Measurements from ENCODE around the gene AGBL1. TPM values are rescaled to one million over a fixed set of nuclear protein-coding genes. Genes with fewer than 3 reads are reported as not detected.

AGBL1 gene
- total RNA-seq, 1 experiment from 2014 or later = not detected

- ChIA-PET POLR2A (no interaction called here), CTCF (no interaction called here)
- Mint-ChIP-seq H3K27ac (ENCODE audit: unreplicated experiment) (no peak overlapping the region), H3K27me3 (ENCODE audit: insufficient read depth, unreplicated experiment) (peaks cover 11% of the 10 kb centered on the region), H3K36me3 (ENCODE audit: insufficient read depth, unreplicated experiment) (no peaks in the 10 kb centered on the region), H3K4me3 (ENCODE audit: unreplicated experiment) (no peak overlapping the region), H3K4me1 (ENCODE audit: low read depth, unreplicated experiment) (no peaks in the 10 kb centered on the region), H3K9me3 (ENCODE audit: unreplicated experiment) (peaks cover 10% of the 10 kb centered on the region)
- no peak for DNase-seq
- intact Hi-C loops (cut with micrococcal nuclease; ENCODE audit: unreplicated experiment) = loop anchor here (1.0 kb wide), 1 partner anchor 27 kb away; no protein-coding TSS in a partner anchor
- BruUV-seq (replicated peaks) = no TSS peak
- H3K9me3 ChIP-seq = no peaks in the 10 kb centered on the region
- no peaks in the 10 kb centered on the region for H3K36me3 ChIP-seq (ENCODE audit: control insufficient read depth, insufficient read depth, low read length)
- H3K4me3 ChIP-seq (ENCODE audit: low read depth, low read length) = no peak overlapping the region
- no peaks in the 10 kb centered on the region for H3K4me1 ChIP-seq
- no peaks in the 10 kb centered on the region for H3K27me3 ChIP-seq (replicated peaks; ENCODE audit: control insufficient read depth, insufficient read depth, low read length)
- TF ChIP-seq CTCF (IDR thresholded peaks at IDR 0.05; ENCODE audit: insufficient read depth in 1 of 2, low read depth in 1 of 2, low read length in 1 of 2, severe bottlenecking in 1 of 2, unreplicated experiment in 1 of 2) = no peak
These were observed 15.3 kb upstream of the AGBL1 start for GRCh38 chr15:86064326-86064725.

GRCh38 chr15:86066174-86066834, 13.4 kb upstream of the AGBL1 start:
- H3K27me3 Mint-ChIP-seq (ENCODE audit: insufficient read depth, unreplicated experiment) = peaks cover 11% of the 10 kb centered on the region
- DNase-seq = no peak
- no peak overlapping the region for H3K4me3 ChIP-seq (ENCODE audit: low read depth, low read length)
- no peaks in the 10 kb centered on the region for H3K36me3 Mint-ChIP-seq (ENCODE audit: insufficient read depth, unreplicated experiment)
- no peak for TF ChIP-seq CTCF (IDR thresholded peaks at IDR 0.05; ENCODE audit: insufficient read depth in 1 of 2, low read depth in 1 of 2, low read length in 1 of 2, severe bottlenecking in 1 of 2, unreplicated experiment in 1 of 2)
- no peaks in the 10 kb centered on the region for H3K4me1 ChIP-seq
- no peaks in the 10 kb centered on the region for H3K36me3 ChIP-seq (ENCODE audit: control insufficient read depth, insufficient read depth, low read length)
- intact Hi-C loops (cut with micrococcal nuclease; ENCODE audit: unreplicated experiment) = no loop called here
- no peaks in the 10 kb centered on the region for H3K9me3 ChIP-seq
- H3K27me3 ChIP-seq (replicated peaks; ENCODE audit: control insufficient read depth, insufficient read depth, low read length) = no peaks in the 10 kb centered on the region
- ChIA-PET CTCF (no interaction called here), POLR2A (no interaction called here)
- no peak overlapping the region for H3K27ac Mint-ChIP-seq (ENCODE audit: unreplicated experiment)
- no TSS peak for BruUV-seq (replicated peaks)
- no peaks in the 10 kb centered on the region for H3K4me1 Mint-ChIP-seq (ENCODE audit: low read depth, unreplicated experiment)
- no peak overlapping the region for H3K4me3 Mint-ChIP-seq (ENCODE audit: unreplicated experiment)
- H3K9me3 Mint-ChIP-seq (ENCODE audit: unreplicated experiment) = peaks cover 10% of the 10 kb centered on the region

- Histone ChIP-seq H3K4me3 (ENCODE audit: low read depth, low read length) (no peak overlapping the region), H3K27me3 (replicated peaks; ENCODE audit: control insufficient read depth, insufficient read depth, low read length) (no peaks in the 10 kb centered on the region), H3K36me3 (ENCODE audit: control insufficient read depth, insufficient read depth, low read length) (no peaks in the 10 kb centered on the region), H3K4me1 (no peaks in the 10 kb centered on the region), H3K9me3 (no peaks in the 10 kb centered on the region)
- DNase-seq = no peak
- BruUV-seq (replicated peaks) = no TSS peak
- intact Hi-C loops (cut with micrococcal nuclease; ENCODE audit: unreplicated experiment) = no loop called here
- CTCF ChIA-PET = no interaction called here
- Mint-ChIP-seq H3K27me3 (ENCODE audit: insufficient read depth, unreplicated experiment) (peaks cover 25% of the 10 kb centered on the region), H3K36me3 (ENCODE audit: insufficient read depth, unreplicated experiment) (no peaks in the 10 kb centered on the region), H3K27ac (ENCODE audit: unreplicated experiment) (no peak overlapping the region), H3K4me3 (ENCODE audit: unreplicated experiment) (no peak overlapping the region), H3K9me3 (ENCODE audit: unreplicated experiment) (no peaks in the 10 kb centered on the region), H3K4me1 (ENCODE audit: low read depth, unreplicated experiment) (no peaks in the 10 kb centered on the region)
- POLR2A ChIA-PET = no interaction called here
- no peak for TF ChIP-seq CTCF (IDR thresholded peaks at IDR 0.05; ENCODE audit: insufficient read depth in 1 of 2, low read depth in 1 of 2, low read length in 1 of 2, severe bottlenecking in 1 of 2, unreplicated experiment in 1 of 2)
These were observed 6.4 kb upstream of the AGBL1 start for GRCh38 chr15:86073281-86073680.
